GM21526 (cell line): ENCODE measurements around the gene TNFAIP6.
"Not testable (repeated sequence)": the region's sequence is repeated elsewhere in the genome, so short reads cannot be mapped to it uniquely, and the experiment has no call there.

Source experiments
- ATAC-seq: cut with Tn5 transposase; IDR thresholded peaks from one replicate; pipeline ENCODE4 v1.9.1; 2021; ENCODE audit warnings: moderate library complexity; ENCODE audit not compliant: unreplicated experiment, low FRiP score

Gene TNFAIP6

GRCh38 chr2:151409601-151410484 lies 52.5 kb downstream of the TNFAIP6 start, which contains the start of gene RIF1:
Gene RIF1, plus strand, starts transcription at chr2:151409902. Its CDS starts 522 bp downstream, at chr2:151410424.
- peak; percentile 94 for ATAC-seq

- peak; percentile 35 for ATAC-seq
Measured at GRCh38 chr2:151410485-151410834, 53.1 kb downstream of the TNFAIP6 start.

- no peak for ATAC-seq
Measured at GRCh38 chr2:151417650-151418049, 60.3 kb downstream of the TNFAIP6 start.

- not testable (repeated sequence) for ATAC-seq
Measured at GRCh38 chr2:151421681-151422080, 64.3 kb downstream of the TNFAIP6 start.

GRCh38 chr2:151422917-151423439 lies 65.6 kb downstream of the TNFAIP6 start:
- ATAC-seq, result peak; percentile 66

- ATAC-seq, result no peak
Measured at GRCh38 chr2:151423760-151424159, 66.4 kb downstream of the TNFAIP6 start.
